Gastrocnemius medialis (tissue), 4 donors: ENCODE results near the gene PWWP2B.

Experiments
- POLR2A ChIP-seq, 2 donors: fragments of 450-650 bp; IDR thresholded peaks; one replicate each; pipeline ENCODE4 v1.6.1; 2017; ENCODE audit warnings: antibody characterized with exemption in 2 of 2, mild to moderate bottlenecking in 2 of 2, moderate library complexity in 2 of 2
- TF ChIP-seq, protein P1 (sequence below), 5 experiments: fragments of 450-650 bp in 3 of 5; fragments of 200-600 bp in 2 of 5; sonication (generic) in 2 of 5; IDR thresholded peaks in 4 of 5; conservative IDR thresholded peaks in 1 of 5; 1 replicate in 4 of 5; 2 replicates in 1 of 5; pipeline ENCODE4 v1.5.1; 2016 to 2019; ENCODE audit warnings: antibody characterized with exemption in 5 of 5, mild to moderate bottlenecking in 3 of 5, moderate library complexity in 3 of 5

DNA sequence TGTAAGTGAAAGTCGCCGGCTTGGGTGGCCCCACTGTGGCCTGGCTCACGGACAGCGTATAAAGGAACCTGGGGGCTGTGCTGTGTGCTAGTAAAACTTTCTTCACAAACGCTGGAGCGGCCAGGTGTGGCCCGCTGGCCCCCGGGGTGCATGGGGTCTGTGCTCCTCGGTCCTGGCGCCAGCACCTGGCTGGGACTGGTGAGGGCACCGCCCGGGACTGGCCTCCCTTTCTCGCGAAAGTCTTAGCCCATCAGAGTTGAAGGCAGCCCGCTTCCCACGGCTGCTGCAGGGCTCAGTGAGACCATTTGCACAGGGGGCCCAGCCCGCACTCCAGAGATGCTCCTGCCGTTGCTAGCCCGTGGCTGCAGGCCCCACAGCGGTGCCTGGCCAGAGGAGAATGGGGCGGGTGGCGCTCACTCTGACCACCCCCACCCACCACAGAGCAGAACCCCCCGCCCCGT, 5.8 kb downstream of the PWWP2B start:
- TF ChIP-seq, protein P1, sequence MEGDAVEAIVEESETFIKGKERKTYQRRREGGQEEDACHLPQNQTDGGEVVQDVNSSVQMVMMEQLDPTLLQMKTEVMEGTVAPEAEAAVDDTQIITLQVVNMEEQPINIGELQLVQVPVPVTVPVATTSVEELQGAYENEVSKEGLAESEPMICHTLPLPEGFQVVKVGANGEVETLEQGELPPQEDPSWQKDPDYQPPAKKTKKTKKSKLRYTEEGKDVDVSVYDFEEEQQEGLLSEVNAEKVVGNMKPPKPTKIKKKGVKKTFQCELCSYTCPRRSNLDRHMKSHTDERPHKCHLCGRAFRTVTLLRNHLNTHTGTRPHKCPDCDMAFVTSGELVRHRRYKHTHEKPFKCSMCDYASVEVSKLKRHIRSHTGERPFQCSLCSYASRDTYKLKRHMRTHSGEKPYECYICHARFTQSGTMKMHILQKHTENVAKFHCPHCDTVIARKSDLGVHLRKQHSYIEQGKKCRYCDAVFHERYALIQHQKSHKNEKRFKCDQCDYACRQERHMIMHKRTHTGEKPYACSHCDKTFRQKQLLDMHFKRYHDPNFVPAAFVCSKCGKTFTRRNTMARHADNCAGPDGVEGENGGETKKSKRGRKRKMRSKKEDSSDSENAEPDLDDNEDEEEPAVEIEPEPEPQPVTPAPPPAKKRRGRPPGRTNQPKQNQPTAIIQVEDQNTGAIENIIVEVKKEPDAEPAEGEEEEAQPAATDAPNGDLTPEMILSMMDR (IDR thresholded peaks at IDR 0.05 in 4 of 5, conservative IDR thresholded peaks at IDR 0.05 in 1 of 5), result no peak
- no peak for TF ChIP-seq POLR2A (IDR thresholded peaks at IDR 0.05)
